NOMO-1 treated with DMSO at 0.1 percent for 48 hours (cell line): ENCODE results near the gene PLPP7.
"Not testable (repeated sequence)": the region's sequence is repeated elsewhere in the genome, so short reads cannot be mapped to it uniquely, and the experiment has no call there.

Experiments
- DNase-seq: peaks from one replicate; lab custom pipeline; 2025; ENCODE audit not compliant: unreplicated experiment; lab: John Stamatoyannopoulos, UW

The PLPP7 gene

GRCh38 chr9:131266266-131267229 lies 23.0 kb upstream of the PLPP7 start:
- DNase-seq, result no peak

- peak; percentile 74 for DNase-seq
Measured at GRCh38 chr9:131270171-131271015, 19.1 kb upstream of the PLPP7 start.

- DNase-seq, result not testable (repeated sequence)
Measured at GRCh38 chr9:131271016-131271273, 18.6 kb upstream of the PLPP7 start.

- DNase-seq, result no peak
Measured at GRCh38 chr9:131271506-131271931, 18.0 kb upstream of the PLPP7 start.

- DNase-seq, result no peak
Measured at GRCh38 chr9:131272212-131272611, 17.3 kb upstream of the PLPP7 start.

- DNase-seq, result peak; percentile 16
Measured at GRCh38 chr9:131273146-131273855, 16.2 kb upstream of the PLPP7 start.

GRCh38 chr9:131273856-131274673 lies 15.5 kb upstream of the PLPP7 start:
- DNase-seq, result peak; percentile 25

- peak; percentile 25 for DNase-seq
Measured at GRCh38 chr9:131274674-131275331, 14.7 kb upstream of the PLPP7 start.

GRCh38 chr9:131275332-131276093 lies 14.0 kb upstream of the PLPP7 start:
- peak; percentile 59 for DNase-seq

- peak; percentile 46 for DNase-seq
Measured at GRCh38 chr9:131276094-131276888, 13.2 kb upstream of the PLPP7 start, which contains the start of gene FAM78A. FAM78A (minus strand) TSS chr9:131276510; CDS start chr9:131276179, 331 bp downstream.

GRCh38 chr9:131276891-131277286 lies 12.6 kb upstream of the PLPP7 start:
- no peak for DNase-seq

GRCh38 chr9:131277287-131277909 lies 12.1 kb upstream of the PLPP7 start:
- no peak for DNase-seq

GRCh38 chr9:131277910-131278701 lies 11.4 kb upstream of the PLPP7 start:
- DNase-seq, result peak; percentile 77

- no peak for DNase-seq
Measured at GRCh38 chr9:131278702-131279111, 10.8 kb upstream of the PLPP7 start.

- DNase-seq, result no peak
Measured at GRCh38 chr9:131279196-131279862, 10.2 kb upstream of the PLPP7 start.

- no peak for DNase-seq
Measured at GRCh38 chr9:131279863-131280570, 9.5 kb upstream of the PLPP7 start.
